Osteocyte (in vitro differentiated cells): ENCODE results near the gene SUN1. TPM values are rescaled to one million over a fixed set of nuclear protein-coding genes. Genes with fewer than 3 reads are reported as not detected.
"Not testable (repeated sequence)": the region's sequence is repeated elsewhere in the genome, so short reads cannot be mapped to it uniquely, and the experiment has no call there.

Experiments
- DNase-seq: peaks from one replicate; pipeline ENCODE4 v3.0.0; 2021; ENCODE audit warnings: mixed read lengths; ENCODE audit not compliant: unreplicated experiment; ENCODE audit errors: extremely low spot score
- H3K27ac Mint-ChIP-seq: one replicate; pipeline ENCODE4 v1.8.0; 2021; ENCODE audit warnings: mild to moderate bottlenecking, mixed read lengths; ENCODE audit not compliant: unreplicated experiment
- H3K27me3 Mint-ChIP-seq: one replicate; pipeline ENCODE4 v1.8.0; 2021; ENCODE audit warnings: mixed read lengths; ENCODE audit not compliant: unreplicated experiment
- H3K36me3 Mint-ChIP-seq: one replicate; pipeline ENCODE4 v1.8.0; 2021; ENCODE audit warnings: mixed read lengths; ENCODE audit not compliant: unreplicated experiment
- H3K4me1 Mint-ChIP-seq: one replicate; pipeline ENCODE4 v1.8.0; 2021; ENCODE audit warnings: mixed read lengths; ENCODE audit not compliant: unreplicated experiment
- H3K4me3 Mint-ChIP-seq: one replicate; pipeline ENCODE4 v1.8.0; 2021; ENCODE audit warnings: mild to moderate bottlenecking, moderate library complexity, mixed read lengths; ENCODE audit not compliant: unreplicated experiment
- H3K9me3 Mint-ChIP-seq: one replicate; pipeline ENCODE4 v1.8.0; 2021; ENCODE audit warnings: mixed read lengths; ENCODE audit not compliant: unreplicated experiment
- total RNA-seq: library from RNA; stranded (reverse); gene quantifications from 2 replicates; pipeline ENCODE4 v1.2.1, GENCODE V29; 2021
- TF ChIP-seq, protein P1 (sequence below): fragments of 200-600 bp; sonication (generic); IDR thresholded peaks from 2 replicates; pipeline ENCODE4 v1.5.0; 2021; ENCODE audit warnings: antibody characterized with exemption, mild to moderate bottlenecking, moderate library complexity

Gene SUN1
- total RNA-seq, 1 donor from 2014 or later, result 212 TPM

DNA sequence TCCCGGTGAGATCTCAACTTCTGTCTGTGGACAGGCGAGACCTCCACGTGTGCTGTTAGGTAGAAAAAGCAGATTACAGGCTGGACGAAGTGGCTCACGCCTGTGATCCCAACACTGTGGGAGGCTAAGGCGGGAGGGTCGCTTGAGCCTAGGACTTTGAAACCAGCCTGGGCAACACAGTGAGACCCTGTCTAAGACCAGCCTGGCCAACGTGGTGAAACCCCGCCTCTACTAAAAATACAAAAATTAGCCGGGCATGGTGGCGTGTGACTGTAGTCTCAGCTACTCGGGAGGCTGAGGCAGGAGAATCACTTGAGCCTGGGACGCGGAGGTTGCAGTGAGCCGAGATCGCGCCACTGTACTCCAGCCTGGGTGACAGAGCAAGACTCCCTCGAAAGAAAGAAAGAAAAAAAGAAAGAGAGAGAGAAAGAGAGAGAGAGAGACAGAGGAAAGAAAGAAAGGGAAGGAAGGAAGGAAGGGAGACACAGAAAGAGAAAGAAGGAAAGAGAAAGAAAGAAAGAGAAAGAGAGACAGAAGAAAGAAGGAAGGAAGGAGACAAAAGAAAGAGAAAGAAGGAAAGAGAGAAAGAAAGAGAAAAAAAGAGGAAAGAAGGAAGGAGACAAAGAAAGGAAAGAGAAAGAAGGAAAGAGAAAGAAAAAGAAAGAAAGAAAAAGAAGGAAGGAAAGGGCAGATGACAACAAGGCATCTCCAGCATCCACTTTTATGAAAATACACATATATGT, 29.6 kb upstream of the SUN1 start:
- H3K27ac Mint-ChIP-seq, result peak overlapping the region; percentile 78

DNA sequence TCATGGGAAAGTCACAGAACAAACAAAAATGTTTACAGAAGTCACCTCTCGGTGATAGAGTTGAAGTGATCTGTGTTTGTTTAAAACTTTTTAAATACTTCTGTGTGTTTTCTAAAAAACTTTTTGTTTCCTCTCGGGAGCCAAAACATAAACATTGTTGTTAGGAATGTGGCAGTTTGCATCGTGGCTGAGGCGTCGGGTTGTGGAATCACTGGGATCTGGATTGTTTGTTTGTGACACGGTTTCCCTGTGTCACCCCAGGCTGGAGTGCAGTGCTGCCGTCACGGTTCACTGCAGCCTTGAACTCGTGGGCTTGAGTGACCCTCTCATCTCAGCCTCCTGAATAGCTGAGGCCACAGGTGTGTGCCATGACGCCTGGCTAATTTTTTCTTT, 29.0 kb upstream of the SUN1 start:
- peaks cover 18% of the 10 kb centered on the region for H3K4me1 Mint-ChIP-seq
- DNase-seq, result no peak
- no peaks in the 10 kb centered on the region for H3K36me3 Mint-ChIP-seq
- H3K4me3 Mint-ChIP-seq, result no peak overlapping the region
- no peaks in the 10 kb centered on the region for H3K27me3 Mint-ChIP-seq
- H3K27ac Mint-ChIP-seq, result no peak overlapping the region
- TF ChIP-seq, protein P1, sequence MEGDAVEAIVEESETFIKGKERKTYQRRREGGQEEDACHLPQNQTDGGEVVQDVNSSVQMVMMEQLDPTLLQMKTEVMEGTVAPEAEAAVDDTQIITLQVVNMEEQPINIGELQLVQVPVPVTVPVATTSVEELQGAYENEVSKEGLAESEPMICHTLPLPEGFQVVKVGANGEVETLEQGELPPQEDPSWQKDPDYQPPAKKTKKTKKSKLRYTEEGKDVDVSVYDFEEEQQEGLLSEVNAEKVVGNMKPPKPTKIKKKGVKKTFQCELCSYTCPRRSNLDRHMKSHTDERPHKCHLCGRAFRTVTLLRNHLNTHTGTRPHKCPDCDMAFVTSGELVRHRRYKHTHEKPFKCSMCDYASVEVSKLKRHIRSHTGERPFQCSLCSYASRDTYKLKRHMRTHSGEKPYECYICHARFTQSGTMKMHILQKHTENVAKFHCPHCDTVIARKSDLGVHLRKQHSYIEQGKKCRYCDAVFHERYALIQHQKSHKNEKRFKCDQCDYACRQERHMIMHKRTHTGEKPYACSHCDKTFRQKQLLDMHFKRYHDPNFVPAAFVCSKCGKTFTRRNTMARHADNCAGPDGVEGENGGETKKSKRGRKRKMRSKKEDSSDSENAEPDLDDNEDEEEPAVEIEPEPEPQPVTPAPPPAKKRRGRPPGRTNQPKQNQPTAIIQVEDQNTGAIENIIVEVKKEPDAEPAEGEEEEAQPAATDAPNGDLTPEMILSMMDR, result no peak
- no peaks in the 10 kb centered on the region for H3K9me3 Mint-ChIP-seq

More for the DNA sequence above, 29.6 kb upstream of the SUN1 start:
- H3K4me3 Mint-ChIP-seq, result no peak overlapping the region
- H3K27me3 Mint-ChIP-seq, result no peaks in the 10 kb centered on the region
- no peaks in the 10 kb centered on the region for H3K9me3 Mint-ChIP-seq
- TF ChIP-seq, protein P1, result no peak
- DNase-seq, result no peak
- H3K36me3 Mint-ChIP-seq, result no peaks in the 10 kb centered on the region
- peaks cover 19% of the 10 kb centered on the region for H3K4me1 Mint-ChIP-seq

DNA sequence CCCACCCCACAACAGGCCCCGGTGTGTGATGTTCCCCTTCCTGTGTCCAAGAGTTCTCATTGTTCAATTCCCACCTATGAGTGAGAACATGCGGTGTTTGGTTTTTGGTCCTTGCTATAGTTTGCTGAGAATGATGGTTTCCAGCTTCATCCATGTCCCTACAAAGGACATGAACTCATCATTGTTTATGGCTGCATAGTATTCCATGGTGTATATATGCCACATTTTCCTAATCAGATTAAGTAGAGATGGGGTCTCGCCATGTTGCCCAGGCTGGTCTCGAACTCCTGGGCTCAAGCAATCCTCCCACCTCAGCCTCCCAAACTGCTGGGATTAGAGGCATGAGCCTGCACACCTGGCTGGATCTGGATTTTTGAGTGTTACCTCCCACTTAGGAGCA, 28.5 kb upstream of the SUN1 start:
- peaks cover 18% of the 10 kb centered on the region for H3K4me1 Mint-ChIP-seq
- H3K27ac Mint-ChIP-seq, DNase-seq, H3K36me3 Mint-ChIP-seq, H3K4me3 Mint-ChIP-seq, H3K9me3 Mint-ChIP-seq, H3K27me3 Mint-ChIP-seq: not testable (repeated sequence)

DNA sequence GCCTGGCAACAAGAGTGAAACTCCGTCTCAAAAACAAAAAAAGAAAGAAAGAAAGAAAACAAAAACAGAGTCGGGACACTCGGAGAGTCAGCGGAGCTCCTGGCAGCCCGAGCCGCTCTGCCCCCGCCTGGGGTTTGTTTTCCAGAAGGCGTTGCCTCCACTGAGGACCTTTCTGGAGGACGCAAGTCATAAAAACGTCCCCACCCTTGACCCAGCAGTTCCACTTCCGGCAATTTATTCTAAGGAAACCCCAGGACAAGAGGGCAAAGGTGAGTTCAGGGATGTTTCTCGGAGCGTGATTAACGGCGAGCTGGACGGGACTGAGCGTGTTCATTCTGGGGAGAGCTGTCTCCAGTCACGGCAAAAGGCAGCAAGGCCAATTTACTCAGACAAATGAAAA, 27.0 kb upstream of the SUN1 start:
- Mint-ChIP-seq H3K27me3 (no peaks in the 10 kb centered on the region), H3K27ac (no peak overlapping the region), H3K9me3 (no peaks in the 10 kb centered on the region), H3K4me3 (no peak overlapping the region), H3K4me1 (peaks cover 18% of the 10 kb centered on the region), H3K36me3 (no peaks in the 10 kb centered on the region)
- no peak for DNase-seq
- TF ChIP-seq, protein P1, result no peak

DNA sequence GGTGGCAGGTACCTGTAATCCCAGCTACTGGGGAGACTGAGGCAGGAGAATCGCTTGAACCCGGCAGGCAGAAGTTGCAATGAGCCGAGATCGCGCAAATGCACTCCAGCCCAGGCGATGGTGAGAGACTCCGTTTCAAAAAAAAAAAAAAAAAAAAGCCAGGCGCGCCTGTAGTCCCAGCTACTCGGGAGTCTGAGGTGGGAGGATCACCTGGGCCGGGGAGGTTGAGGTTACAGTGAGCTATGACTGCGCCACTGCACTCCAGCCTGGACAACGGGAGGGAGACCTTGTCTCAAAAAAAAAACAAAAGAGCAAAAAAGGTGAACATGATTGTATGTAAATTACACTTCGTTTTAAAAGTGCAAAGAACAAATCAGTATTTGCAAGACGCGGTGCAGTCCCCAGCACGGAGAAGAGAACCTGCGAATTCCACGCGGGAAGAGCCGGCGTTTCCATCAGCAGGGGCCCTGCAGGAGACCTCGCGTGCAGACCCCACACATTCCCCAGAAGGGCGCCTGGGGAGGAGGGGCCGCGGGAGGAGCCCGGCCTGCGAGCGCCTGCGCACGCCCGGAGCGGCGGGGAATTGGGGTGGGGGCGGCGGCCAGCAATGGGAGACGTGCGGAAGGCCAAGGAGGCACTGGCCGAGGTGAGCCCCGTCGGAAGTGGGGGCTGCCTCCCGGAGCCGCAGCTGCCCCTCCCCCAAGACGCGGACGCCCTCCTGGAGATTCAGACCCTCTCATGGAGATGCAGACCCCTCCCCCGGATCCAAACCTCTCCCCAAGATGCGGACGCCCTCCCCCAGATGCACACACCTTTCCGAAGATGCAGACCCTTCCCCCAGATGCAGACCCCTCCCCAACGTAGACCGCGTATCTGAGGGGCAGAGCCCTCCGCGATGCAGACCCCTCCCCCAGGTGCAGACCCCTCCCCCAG, 16.7 kb upstream of the SUN1 start:
- peaks cover 6% of the 10 kb centered on the region for H3K36me3 Mint-ChIP-seq
- H3K4me1 Mint-ChIP-seq, result peaks cover 57% of the 10 kb centered on the region
- no peaks in the 10 kb centered on the region for H3K27me3 Mint-ChIP-seq
- peak overlapping the region; percentile 71 for H3K4me3 Mint-ChIP-seq
- TF ChIP-seq, protein P1, result no peak
- no peak for DNase-seq
- H3K9me3 Mint-ChIP-seq, result peaks cover 9% of the 10 kb centered on the region
- peak overlapping the region; percentile 100 for H3K27ac Mint-ChIP-seq
